Activated CD8-positive, alpha-beta memory T cell treated with anti-CD3 and anti-CD28 coated beads, Interleukin-2, amount 10 ng/mL, durations not matched to agents 7 days and 5 days (primary cell): ENCODE data around the gene DAZAP2. TPM values are rescaled to one million over a fixed set of nuclear protein-coding genes. Genes with fewer than 3 reads are reported as not detected.

ENCODE experiments used
- ATAC-seq: fragments of 150-1000 bp; cut with Tn5 transposase; one replicate; pipeline ENCODE4 v1.10.0; 2021; ENCODE audit warnings: moderate library complexity
- CTCF ChIA-PET: fragments of 350-600 bp; sonication (Branson Sonifier 250); formaldehyde crosslinking; loops from one replicate; lab custom pipeline; 2021; ENCODE audit warnings: antibody characterized with exemption; lab: Charles Lee
- DNase-seq: peaks from one replicate; pipeline ENCODE4 v3.0.0-alpha.2; 2020
- H3K27ac Mint-ChIP-seq: one replicate; pipeline ENCODE4 v1.8.0; 2021; ENCODE audit warnings: mild to moderate bottlenecking, mixed read lengths
- H3K27me3 Mint-ChIP-seq: one replicate; pipeline ENCODE4 v1.8.0; 2021; ENCODE audit warnings: mixed read lengths
- H3K36me3 Mint-ChIP-seq: one replicate; pipeline ENCODE4 v1.8.0; 2021; ENCODE audit warnings: mild to moderate bottlenecking, mixed read lengths
- H3K4me1 Mint-ChIP-seq: one replicate; pipeline ENCODE4 v1.8.0; 2021; ENCODE audit warnings: mixed read lengths
- H3K4me3 Mint-ChIP-seq: one replicate; pipeline ENCODE4 v1.8.0; 2021; ENCODE audit warnings: mild to moderate bottlenecking, moderate library complexity, mixed read lengths
- H3K9me3 Mint-ChIP-seq: one replicate; pipeline ENCODE4 v1.8.0; 2022; ENCODE audit warnings: low read depth, mixed read lengths
- total RNA-seq, 2 experiments: library from RNA; stranded (reverse); gene quantifications; one replicate each; pipeline ENCODE4 v1.2.3, GENCODE V29; 2021

DAZAP2 gene, protein sequence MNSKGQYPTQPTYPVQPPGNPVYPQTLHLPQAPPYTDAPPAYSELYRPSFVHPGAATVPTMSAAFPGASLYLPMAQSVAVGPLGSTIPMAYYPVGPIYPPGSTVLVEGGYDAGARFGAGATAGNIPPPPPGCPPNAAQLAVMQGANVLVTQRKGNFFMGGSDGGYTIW
- 100 to 1,000 TPM; 174 to 181 TPM for total RNA-seq

DNA sequence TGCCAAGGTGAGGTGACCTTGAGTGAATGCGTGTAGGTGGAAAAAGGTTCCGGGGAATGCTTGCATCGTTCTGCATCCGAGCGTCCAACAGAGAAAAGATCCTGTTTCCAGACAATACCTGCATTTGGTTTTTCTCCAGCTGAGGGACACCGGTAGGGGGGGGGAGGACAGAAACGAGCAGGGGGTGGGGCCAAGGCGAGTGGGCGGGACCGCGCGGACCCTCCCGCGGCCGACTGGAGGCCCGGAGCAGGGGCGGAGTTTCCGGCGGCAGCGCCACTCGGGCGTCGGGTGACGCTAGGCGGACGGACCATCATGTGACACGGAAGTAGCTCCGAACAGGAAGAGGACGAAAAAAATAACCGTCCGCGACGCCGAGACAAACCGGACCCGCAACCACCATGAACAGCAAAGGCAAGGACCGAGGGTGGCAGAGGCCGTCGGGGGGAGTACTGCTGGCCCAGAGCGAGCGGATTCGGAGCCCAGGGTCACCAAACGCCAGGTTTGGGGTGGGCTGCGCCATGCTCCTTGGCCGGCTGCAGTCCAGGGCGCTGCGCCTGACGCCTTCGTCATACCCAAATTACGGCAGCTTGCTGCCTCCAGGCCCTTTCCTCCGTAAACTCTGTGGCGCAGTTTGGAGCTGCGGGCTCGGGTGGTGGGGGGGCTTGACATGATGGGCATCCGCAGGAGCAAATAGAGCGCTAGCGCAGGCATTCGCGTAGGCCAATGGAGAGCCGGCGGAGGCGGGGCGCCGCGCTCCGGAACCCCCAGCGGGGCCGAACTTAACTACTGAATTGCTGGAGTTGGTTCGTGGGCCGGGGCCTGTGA is at the start of gene DAZAP2:
DAZAP2 (plus strand) TSS at position 317 of the 825 bp plus-strand sequence; CDS start at position 399, 82 bp downstream.
- H3K27me3 Mint-ChIP-seq: no peaks in the 10 kb centered on the region
- peaks cover 35% of the 10 kb centered on the region for H3K4me1 Mint-ChIP-seq
- no peaks in the 10 kb centered on the region for H3K9me3 Mint-ChIP-seq
- H3K27ac Mint-ChIP-seq: peak within 1 kb of the TSS; percentile 98
- CTCF ChIA-PET: interaction anchor here (1.0 to 2.3 kb wide), 12 partner anchors 9 to 474 kb away, joined by 3 to 19 read pairs (median 4); partner anchors contain the start of genes ATF1, POU6F1 and SLC11A2
- H3K4me3 Mint-ChIP-seq: peak within 1 kb of the TSS; percentile 91
- H3K36me3 Mint-ChIP-seq: peaks cover 34% of the 10 kb centered on the region
- DNase-seq (peak; percentile 98), ATAC-seq (peak; percentile 96)

DNA sequence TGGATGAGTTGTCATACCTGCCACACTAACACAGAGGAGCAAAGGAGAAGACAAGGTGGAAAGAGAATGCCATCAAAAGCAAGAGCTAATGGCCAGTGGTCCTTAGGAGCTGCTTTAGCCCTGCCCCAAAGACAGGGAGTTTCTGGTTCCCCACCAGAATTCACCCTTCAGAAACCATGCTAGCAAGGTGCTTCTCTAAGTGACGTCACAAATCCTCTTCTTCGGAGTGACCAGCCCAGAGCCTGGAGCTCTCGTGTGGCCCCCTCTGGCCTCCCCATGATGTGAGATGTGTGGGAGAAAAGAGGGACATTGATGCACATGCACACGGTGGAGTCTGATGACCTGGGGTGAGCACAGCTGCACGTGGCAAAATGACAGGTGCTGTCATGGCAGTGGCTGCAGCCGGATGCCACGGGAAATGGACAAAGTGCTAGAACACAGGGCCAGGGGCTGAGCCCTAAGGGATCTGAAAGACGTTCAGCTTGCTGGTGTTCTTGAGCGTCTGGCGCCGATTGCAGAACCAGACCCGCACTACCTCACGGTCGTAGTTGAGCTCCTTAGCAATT is 48.8 kb upstream of the DAZAP2 start:
- ATAC-seq: no peak
- CTCF ChIA-PET: no interaction called here
- no peaks in the 10 kb centered on the region for H3K36me3 Mint-ChIP-seq
- no peak for DNase-seq
- no peak overlapping the region for H3K27ac Mint-ChIP-seq
- no peaks in the 10 kb centered on the region for H3K27me3 Mint-ChIP-seq
- peaks cover 7% of the 10 kb centered on the region for H3K4me1 Mint-ChIP-seq
- no peaks in the 10 kb centered on the region for H3K9me3 Mint-ChIP-seq
- H3K4me3 Mint-ChIP-seq: no peak overlapping the region

GRCh38 chr12:51190820-51191219 is 47.8 kb upstream of the DAZAP2 start:
- ATAC-seq (no peak), DNase-seq (no peak)
- no peaks in the 10 kb centered on the region for H3K27me3 Mint-ChIP-seq
- H3K9me3 Mint-ChIP-seq: no peaks in the 10 kb centered on the region
- H3K36me3 Mint-ChIP-seq: no peaks in the 10 kb centered on the region
- CTCF ChIA-PET: no interaction called here
- H3K4me1 Mint-ChIP-seq: peaks cover 7% of the 10 kb centered on the region
- H3K4me3 Mint-ChIP-seq: no peak overlapping the region
- no peak overlapping the region for H3K27ac Mint-ChIP-seq

- ATAC-seq (no peak), DNase-seq (no peak)
- Mint-ChIP-seq H3K27ac (no peak overlapping the region), H3K27me3 (no peaks in the 10 kb centered on the region), H3K4me3 (no peak overlapping the region), H3K4me1 (peaks cover 7% of the 10 kb centered on the region), H3K9me3 (no peaks in the 10 kb centered on the region), H3K36me3 (no peaks in the 10 kb centered on the region)
- CTCF ChIA-PET: no interaction called here
Observed at GRCh38 chr12:51191516-51192283, 46.9 kb upstream of the DAZAP2 start.

DNA sequence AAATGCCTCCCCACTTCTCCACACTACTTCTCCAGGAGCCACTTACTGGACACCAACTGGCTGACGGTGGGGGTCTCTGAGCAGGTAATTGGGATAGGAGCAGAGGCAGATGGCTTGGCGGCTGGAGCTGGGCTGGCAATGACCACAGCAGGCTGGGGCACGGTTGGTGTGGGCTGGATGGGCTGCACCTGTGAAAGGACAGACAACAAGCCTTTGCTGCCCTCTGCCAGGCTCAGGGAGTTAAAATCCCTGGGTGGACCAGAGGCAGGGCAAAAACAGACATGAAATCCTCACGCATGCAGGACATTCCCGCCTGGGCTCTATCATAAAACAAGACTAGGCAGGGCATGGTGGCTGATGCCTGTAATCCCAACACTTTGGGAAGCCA is 46.3 kb upstream of the DAZAP2 start:
- H3K4me1 Mint-ChIP-seq: peaks cover 7% of the 10 kb centered on the region
- H3K27me3 Mint-ChIP-seq: no peaks in the 10 kb centered on the region
- no peaks in the 10 kb centered on the region for H3K9me3 Mint-ChIP-seq
- no peak overlapping the region for H3K4me3 Mint-ChIP-seq
- CTCF ChIA-PET: no interaction called here
- DNase-seq: no peak
- H3K36me3 Mint-ChIP-seq: no peaks in the 10 kb centered on the region
- no peak for ATAC-seq
- no peak overlapping the region for H3K27ac Mint-ChIP-seq

GRCh38 chr12:51195841-51196240 is 42.8 kb upstream of the DAZAP2 start:
- no peak overlapping the region for H3K27ac Mint-ChIP-seq
- H3K4me1 Mint-ChIP-seq: no peaks in the 10 kb centered on the region
- no peaks in the 10 kb centered on the region for H3K36me3 Mint-ChIP-seq
- no peaks in the 10 kb centered on the region for H3K9me3 Mint-ChIP-seq
- DNase-seq (no peak), ATAC-seq (no peak)
- CTCF ChIA-PET: no interaction called here
- H3K4me3 Mint-ChIP-seq: no peak overlapping the region
- H3K27me3 Mint-ChIP-seq: no peaks in the 10 kb centered on the region

DNA sequence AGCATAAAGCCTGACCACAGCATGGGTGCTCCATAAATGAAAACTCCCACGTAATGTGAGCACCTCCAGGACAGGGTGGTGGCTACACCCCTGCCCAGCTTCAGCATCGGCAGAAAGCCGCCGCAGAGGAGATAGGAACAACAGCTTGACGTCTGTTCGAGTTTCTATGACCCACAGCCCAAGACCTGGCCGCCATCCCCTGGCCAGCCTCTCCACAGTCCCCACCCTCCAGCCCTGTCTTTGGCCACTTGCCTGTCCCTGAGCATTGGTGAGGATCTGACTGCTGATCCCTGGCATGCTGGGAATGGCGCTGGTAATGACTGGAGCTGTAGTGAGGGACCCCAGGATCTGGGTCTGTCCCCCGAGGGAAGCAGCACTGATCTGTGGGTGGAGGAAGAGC is 42.1 kb upstream of the DAZAP2 start:
- Mint-ChIP-seq H3K27ac (no peak overlapping the region), H3K27me3 (no peaks in the 10 kb centered on the region), H3K4me3 (no peak overlapping the region), H3K9me3 (no peaks in the 10 kb centered on the region), H3K36me3 (no peaks in the 10 kb centered on the region), H3K4me1 (no peaks in the 10 kb centered on the region)
- no peak for ATAC-seq
- CTCF ChIA-PET: interaction anchor here (1.2 kb wide), 1 partner anchor 21 kb away, joined by 3 read pairs; the partner anchor contains the start of gene POU6F1
- DNase-seq: no peak

DNA sequence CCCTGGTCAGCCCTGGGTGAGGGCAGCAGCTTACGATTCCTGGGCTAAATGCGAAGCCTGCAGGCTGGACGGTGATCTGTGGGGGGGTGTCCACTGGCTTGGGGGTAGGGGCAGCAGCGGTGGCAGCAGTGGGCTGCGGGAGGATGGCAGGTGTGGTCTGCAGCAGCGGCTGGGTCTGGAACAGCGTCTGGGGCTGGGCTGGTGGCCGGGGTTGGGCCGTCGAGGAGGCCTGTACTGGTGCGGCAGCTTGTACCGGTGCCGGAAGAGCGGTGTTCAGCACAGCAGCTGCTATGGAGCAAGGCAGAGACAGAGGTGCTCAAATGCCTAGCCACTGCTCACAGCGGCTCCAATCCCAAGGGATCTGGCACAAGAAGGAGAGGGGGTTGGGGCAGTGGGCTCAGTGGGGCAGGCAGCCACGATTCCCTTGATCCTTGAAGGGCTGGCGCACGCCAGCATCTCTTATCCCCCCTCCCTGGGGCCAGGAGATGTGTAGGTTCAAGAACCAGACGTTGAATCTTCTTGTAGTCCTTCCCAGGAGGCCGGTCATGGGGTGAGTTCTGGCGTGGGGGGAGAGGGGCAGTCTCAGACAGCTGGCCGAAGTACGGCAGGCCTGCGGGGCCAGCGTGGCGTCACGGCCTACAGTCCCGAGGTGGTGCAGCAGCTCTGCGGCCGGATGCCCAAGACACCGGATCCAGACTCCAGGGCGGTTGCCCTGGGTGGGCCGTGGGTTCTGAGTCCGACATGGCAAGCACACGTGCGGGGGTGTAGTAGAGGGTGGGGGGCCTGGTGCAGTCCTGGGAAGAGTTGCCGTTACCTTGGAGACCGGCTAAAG is 40.7 kb upstream of the DAZAP2 start:
- Mint-ChIP-seq H3K27ac (no peak overlapping the region), H3K9me3 (no peaks in the 10 kb centered on the region), H3K4me1 (peaks cover 1% of the 10 kb centered on the region), H3K4me3 (no peak overlapping the region), H3K36me3 (no peaks in the 10 kb centered on the region), H3K27me3 (no peaks in the 10 kb centered on the region)
- ATAC-seq (no peak), DNase-seq (no peak)
- CTCF ChIA-PET: interaction anchor here (1.2 kb wide), 1 partner anchor 19 kb away, joined by 3 read pairs; the partner anchor contains the start of gene POU6F1

DNA sequence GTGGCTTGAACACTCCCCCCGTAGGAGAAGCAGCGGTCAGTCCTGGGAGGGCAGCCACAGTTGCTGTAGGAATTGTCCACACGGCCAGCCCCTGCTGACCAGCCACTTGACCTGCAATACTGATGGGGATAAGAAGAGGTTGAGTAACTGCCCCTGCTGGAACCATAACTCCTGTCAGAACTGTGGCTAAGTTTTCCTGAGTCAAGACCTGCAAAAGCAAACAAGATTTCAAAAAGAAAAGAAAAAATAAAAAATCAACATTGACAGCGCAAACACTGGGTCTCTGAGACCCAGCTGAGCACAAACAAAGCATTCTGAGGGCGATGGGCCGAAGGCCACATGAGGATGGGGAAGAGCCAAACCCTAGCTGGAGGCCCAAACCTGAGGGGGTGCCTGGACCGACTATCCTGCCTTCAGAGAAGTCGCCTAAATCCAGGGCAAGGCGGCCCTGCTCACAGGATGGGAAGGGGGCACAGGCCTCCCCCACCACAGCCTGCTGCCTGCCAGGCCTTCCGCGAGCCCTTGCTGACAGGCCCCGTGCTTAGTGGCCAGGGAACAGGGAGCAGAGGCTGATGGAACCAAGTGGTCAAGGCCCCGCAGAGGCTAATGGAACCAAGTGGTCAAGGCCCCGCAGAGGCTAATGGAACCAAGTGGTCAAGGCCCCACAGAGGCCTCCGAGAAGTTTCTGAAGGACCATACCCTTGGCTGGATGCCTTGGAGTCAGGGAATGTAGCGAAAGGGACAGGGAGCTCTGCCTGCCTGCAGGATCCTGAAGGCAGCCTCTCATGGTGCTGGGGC is 39.9 kb upstream of the DAZAP2 start:
- DNase-seq: no peak
- peaks cover 7% of the 10 kb centered on the region for H3K4me1 Mint-ChIP-seq
- no peak overlapping the region for H3K4me3 Mint-ChIP-seq
- no peak overlapping the region for H3K27ac Mint-ChIP-seq
- no peaks in the 10 kb centered on the region for H3K9me3 Mint-ChIP-seq
- ATAC-seq: no peak
- H3K36me3 Mint-ChIP-seq: no peaks in the 10 kb centered on the region
- CTCF ChIA-PET: no interaction called here
- H3K27me3 Mint-ChIP-seq: no peaks in the 10 kb centered on the region

GRCh38 chr12:51199366-51199945 is 39.2 kb upstream of the DAZAP2 start:
- Mint-ChIP-seq H3K9me3 (no peaks in the 10 kb centered on the region), H3K27me3 (no peaks in the 10 kb centered on the region), H3K27ac (no peak overlapping the region), H3K36me3 (no peaks in the 10 kb centered on the region), H3K4me1 (peaks cover 7% of the 10 kb centered on the region), H3K4me3 (no peak overlapping the region)
- DNase-seq: no peak
- ATAC-seq: no peak
- CTCF ChIA-PET: no interaction called here

DNA sequence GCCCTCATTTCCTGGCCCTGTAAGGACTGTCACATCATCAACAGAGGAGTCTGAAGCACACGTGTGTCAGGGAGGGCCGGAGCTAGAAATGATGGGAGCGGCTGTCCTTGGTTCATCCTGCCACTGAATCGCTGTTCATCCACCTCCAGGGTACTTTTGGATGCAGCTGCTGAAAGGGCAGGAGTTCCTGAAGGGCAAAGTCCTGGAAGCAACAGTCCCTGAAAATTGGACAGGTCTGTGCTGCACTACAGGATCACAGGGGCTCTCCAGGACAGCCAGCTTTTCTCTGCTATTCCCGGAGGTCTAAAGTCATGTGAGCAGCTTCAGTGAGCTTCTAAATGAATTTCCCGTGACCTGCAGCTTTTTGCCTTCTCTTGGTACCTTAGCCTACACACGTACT is 38.5 kb upstream of the DAZAP2 start:
- no peaks in the 10 kb centered on the region for H3K36me3 Mint-ChIP-seq
- no peak overlapping the region for H3K4me3 Mint-ChIP-seq
- no peaks in the 10 kb centered on the region for H3K27me3 Mint-ChIP-seq
- DNase-seq (no peak), ATAC-seq (no peak)
- H3K4me1 Mint-ChIP-seq: peaks cover 7% of the 10 kb centered on the region
- CTCF ChIA-PET: no interaction called here
- no peaks in the 10 kb centered on the region for H3K9me3 Mint-ChIP-seq
- H3K27ac Mint-ChIP-seq: no peak overlapping the region

- ATAC-seq (no peak), DNase-seq (no peak)
- CTCF ChIA-PET: no interaction called here
- Mint-ChIP-seq H3K36me3 (no peaks in the 10 kb centered on the region), H3K27ac (no peak overlapping the region), H3K4me1 (peaks cover 7% of the 10 kb centered on the region), H3K27me3 (no peaks in the 10 kb centered on the region), H3K9me3 (no peaks in the 10 kb centered on the region), H3K4me3 (no peak overlapping the region)
Observed at GRCh38 chr12:51200806-51201205, 37.8 kb upstream of the DAZAP2 start.
